ENCODE measurements around the gene IFT27.
"Not testable (repeated sequence)": the region's sequence is repeated elsewhere in the genome, so short reads cannot be mapped to it uniquely, and the experiment has no call there.

The IFT27 gene

DNA sequence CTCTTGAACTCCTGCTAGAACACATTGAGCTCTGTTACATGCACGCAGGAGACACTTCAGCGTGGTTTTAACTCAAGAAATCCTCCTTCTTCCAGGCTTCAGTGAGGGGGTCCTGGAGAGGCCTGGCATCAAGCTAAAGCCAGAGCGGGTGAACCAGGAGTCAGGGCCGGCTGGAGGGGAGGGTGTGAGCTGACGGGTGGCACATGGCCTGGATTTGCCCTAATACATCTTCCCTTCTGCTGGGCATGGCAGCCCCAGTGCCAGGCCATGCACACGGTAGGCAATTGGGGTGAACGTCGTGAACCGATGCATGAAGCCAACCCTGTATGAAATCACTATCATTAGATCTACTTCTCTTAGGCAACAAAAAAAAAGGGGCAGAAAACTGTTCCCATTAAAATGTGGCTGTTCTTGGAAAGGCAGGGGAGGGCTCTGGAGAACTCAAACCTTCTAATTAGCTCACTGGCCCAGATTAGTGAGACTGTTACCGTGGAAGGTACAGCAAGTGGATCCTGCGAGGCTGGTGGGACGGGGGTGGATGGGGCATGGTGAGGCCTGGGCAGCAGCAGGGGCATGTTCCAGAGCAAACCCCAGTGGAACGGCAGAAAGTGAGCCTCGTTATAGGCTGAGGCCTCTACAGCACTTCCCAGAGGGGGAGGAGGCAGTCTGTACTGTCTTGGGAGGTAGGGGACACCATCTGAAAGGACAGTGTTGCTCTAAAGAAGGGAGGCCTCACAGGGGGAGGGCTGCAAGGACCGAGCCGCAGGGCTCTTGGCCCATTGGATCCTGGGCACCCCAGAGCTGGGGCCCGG, 10.6 kb downstream of the IFT27 start:
- no peak for DNase-seq (ENCODE audit: low spot score)

DNA sequence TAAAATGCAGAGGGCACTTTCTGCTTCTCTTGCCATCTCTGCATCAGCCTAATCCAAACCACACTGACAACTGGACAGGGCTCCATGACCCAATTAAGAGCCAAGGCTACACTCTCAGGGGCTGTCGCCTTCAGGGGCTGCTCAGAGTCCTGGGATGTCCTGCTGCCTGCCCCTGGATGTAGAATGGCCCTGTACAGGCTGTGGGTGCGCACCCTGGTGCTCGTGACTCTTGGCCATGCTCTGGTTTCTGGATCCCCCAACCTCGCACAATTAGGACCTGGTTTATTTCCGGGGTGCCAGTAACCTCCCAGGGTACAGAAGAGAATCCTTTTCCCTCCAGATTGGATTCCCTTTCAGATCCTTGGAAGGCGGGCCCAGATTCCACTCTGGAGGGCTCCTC, 11.3 kb downstream of the IFT27 start:
- DNase-seq (ENCODE audit: low spot score): no peak

DNA sequence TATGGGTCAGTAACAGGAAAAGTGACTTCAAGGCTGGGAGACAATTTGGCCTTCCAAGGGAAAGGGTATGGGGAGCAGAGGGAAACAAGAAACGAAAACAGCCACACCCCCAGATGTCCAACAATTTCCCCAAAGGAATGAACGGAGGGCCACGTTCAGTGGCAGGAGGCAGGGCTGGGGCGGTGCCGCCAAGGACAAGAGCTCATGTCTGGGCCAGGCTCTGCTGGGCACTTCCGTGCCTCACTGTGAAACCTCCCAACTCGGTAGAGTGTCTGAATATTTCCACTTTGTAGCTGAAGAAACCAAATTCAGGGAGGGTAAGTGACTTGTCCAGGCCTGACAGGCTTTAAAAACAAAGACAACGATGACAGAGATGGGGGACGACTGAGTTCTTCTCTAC, 11.9 kb downstream of the IFT27 start:
- no peak for DNase-seq (ENCODE audit: low spot score)

DNA sequence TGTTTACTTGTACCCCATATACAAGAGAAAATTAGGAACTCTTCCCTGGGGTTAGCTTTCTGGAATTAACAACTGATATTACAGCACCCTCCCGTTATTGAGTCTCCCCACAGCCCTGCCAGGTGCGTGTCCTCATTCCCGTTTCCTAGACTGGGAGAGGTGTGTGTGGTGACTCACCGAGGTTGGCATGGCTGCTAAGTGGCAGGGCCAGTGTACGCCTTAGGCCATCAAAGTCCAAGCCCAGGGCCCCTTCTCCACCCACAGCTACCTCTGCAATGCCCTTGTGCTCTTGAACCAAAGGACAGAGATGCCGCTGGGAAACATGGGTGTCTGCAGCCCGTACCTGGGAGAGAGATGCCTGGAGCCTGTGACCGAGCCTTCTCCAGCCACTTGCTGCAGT, 12.3 kb downstream of the IFT27 start:
- DNase-seq (ENCODE audit: low spot score): no peak

DNA sequence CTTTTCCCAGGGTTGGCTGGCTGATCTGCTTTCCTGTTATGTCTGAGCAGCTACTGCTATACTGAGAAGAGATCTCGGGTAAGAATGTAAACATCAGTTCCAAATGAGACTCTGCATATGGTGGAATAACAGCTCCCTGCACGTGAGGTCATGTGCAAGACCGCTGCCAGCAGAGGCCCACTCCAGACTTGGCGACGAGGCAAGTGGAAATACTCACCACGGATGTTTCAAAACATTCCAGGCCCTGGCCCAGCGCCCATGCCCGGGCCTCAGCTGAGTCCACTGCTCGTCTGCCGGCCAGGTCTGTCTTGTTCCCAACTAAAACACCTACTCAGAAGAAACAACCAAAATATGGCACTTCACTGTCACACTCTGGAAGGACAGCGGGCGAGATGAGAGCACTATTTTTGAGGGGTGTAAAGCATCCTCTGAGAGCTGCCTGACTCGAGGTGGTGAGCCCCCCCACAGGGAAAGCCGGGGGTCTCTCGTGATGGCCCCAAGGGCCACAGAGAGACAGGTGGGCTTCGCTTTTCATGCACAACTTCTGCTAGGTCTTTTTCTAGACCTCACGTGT, 13.1 kb downstream of the IFT27 start:
- DNase-seq (ENCODE audit: low spot score): no peak

DNA sequence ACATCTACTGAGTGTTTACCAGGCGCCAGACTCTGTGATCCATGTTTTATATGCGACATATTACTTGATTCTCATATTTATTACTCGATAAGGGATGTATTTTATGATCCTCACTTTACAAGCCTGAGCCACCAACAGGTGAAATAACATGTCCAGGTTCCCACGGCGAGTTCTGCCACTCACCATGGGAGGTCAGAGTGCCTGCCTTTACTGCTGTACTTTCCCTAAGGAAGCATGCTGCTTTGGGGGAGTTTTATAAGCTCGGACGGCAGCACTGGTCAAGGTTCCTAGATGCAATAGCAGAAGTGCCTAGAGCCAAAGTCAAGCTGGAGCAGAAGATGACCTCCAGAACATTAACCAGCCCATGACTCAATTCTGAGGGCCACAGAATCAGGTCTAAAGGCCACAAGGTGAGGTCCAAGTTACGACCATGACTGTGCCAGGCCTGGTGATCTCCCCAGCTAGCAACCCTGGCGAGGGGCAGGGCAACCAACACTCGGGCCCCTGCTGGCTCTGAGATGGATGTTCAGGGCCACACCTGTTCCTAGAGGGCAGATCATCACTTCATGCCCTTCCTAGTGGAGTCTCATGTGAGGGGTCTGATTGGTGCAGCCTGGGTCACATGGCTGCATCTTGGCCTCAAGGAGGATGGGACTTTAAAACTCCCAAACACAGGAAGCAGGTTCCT, 14.2 kb downstream of the IFT27 start:
- DNase-seq (ENCODE audit: low spot score): no peak

DNA sequence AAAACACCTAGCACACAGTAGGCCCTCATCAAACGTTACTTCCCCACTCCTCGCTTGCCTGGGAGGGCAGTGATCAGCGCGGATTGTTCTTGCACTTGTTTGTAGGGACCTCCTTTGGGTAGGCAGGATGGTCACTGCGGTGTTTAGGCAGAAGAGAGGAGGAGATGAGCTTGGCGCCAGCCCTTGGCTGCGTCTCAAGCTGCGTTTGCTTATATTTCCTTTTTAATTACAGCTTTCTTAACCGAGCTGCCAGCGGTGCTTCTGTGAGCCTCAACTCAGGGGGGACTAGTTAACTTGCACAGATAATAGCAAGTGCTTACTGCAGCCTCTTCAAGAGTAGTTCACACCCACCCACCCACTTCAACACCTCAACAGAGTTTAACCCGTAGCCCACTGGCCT, 15.1 kb downstream of the IFT27 start:
- DNase-seq (ENCODE audit: low spot score): no peak

DNA sequence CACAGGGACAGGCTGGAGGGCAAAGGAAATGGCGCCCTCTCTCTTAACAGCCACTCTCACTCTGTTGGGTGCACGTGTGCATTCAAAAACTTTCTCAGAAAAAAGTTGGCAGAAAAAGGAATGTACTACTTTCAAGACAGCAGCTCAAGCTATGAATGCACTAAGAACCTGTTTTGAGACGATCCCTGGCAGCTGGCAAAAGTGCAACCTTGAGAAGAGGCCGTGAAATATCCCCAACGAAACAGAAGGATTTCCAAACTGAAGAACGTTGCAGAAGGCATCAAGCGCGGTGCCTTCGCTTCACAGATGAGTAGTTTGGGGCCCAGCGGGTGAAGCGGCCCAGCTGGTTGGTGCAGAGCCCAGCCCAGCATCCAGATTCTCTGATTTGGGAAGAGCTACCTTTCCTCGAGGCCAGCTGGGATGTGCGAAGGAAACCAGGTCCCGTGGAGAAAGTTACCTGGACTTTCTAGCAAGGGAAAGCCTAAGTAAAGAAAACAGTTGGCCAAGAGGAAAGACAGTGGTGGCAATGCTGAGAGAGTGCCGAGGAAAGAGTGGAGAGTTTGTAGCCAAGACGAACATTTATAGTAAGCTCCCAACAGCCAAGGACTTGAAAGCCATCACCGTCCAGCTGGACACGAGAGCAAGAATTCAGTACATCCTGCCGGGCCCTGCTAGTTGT, 16.3 kb downstream of the IFT27 start:
- no peak for DNase-seq (ENCODE audit: low spot score)

DNA sequence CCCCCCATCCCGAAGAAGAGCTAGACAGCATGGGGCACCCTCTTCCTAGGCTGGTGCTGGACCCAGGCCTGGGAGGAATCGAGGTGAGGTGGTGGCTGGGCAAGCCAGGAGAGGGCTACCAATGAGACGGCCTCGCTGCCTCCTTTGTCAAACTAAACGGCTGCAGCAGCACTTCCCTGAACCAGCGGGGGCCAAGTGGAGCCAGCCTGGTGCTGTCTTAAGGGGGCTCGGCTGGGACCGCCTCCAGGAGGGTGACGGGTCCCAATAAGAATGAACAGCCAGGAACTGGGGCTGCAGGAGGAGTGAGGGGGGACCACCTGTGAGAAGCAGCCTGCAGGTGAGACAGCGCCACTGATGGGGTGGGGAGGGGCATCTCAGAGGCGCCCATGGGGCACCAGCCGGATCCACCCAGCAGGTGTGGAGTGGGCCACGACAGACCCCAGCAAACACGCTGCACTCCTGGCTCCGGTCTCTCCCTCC, 17.1 kb downstream of the IFT27 start:
- DNase-seq (ENCODE audit: low spot score): no peak

DNA sequence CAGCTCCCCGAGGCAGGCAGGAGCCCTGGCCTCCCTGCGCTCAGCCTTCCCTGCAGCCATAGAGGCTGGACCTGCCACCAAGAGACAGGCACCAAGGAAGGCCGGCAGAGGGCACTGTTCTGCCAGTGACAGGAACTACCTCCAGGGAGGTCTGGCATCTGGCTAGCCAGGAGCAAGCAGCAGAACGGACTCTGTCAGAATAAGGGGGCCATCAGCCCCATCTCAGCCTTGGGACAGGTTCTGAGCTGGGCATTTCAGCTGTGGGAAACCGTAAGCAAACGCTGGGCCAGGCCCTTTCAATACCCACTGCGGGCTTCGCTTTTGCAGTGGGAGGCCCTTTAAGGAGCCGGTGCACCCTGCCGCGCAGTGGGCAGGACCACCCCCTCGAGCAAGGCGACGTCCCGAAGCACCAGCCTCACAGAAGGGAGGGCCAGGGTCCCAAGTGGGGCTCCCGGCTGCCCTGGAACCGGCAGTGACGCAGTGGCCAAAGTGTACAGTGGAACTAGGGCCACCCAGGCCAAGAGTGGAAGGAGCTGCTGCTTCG, 18.2 kb downstream of the IFT27 start:
- peak; percentile 80 for DNase-seq (ENCODE audit: low spot score)

DNA sequence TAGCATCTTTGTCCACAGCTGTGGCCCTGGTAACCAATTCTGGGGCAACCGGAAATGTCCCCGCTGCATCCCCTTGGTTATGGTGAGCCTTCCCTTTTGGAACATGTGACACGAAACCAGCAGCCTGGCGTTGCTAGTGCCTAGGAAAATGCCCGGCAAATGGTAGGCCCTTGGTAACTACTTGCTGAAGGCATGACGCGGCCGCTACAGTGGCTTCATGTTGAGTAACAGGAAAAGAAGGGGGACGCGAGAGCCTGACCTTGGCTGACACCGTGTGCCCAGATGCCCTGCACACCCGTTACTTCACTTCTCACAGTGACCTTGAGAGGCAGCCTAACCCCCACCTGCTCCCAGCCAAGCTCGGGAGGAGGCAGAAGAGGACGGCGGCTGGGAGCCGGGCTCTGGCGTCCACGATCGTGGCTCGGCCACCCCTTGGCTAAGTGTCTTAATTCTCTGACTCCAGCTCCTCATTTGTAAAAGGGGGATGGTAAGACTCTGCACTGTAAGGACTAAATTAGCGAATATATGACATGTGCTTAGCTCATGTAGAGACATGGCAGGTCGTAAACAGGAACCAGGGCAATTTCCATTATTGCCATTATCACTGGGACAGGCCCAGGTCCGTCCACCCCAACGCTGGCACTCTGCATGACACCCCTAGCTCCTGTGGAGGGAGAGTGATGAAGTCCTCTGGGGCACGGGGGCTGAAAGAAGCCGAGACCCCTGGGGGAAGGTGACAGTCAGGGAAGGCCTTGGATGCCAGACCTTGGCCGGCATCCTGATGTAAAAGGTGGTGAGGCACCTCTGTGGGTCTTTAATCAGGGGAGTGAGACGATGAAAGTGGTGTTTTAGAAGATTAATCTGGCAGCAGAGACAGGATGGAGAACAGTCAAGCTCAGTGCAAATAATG, 18.9 kb downstream of the IFT27 start:
- DNase-seq (ENCODE audit: low spot score): no peak

DNA sequence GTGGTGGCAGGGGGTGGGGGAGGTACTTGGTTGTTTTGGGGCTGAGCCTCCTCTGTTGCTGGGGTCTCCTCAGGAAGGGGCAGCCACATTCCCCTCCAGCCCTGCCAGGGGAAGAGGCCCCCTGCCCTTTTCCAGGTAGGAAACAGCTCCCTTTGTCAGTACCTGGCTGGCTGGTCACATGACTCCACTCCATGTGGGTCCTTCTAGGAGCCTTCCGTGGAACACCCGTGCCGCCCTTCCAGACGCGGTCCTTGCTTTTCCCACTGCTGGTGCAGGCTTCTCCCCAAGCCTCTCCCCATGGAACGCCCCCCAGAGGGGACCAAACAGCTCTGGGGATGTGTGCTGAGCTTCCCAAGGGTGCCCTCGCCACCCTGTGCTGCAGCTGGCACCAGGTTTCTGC, 19.9 kb downstream of the IFT27 start:
- DNase-seq (ENCODE audit: low spot score): no peak

DNA sequence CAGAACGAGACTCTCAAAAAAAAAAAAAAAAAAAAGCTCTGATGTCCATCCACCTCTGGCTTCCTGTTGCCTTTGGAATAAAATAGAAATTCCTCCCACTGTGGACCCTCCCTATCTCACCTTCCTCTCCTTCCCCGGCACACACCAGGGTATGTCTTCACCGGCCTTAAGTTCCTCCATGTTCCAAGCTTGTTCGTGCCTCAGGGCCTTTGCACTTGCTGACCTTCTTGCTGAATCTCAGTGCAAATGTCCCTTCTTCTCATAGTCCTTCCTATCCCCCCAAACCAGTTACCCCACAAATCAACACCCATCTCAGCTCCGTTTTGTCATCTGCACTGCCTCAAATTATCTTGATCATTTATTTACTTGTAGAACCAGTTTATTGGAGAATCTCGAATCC, 20.6 kb downstream of the IFT27 start:
- DNase-seq (ENCODE audit: low spot score): no peak

DNA sequence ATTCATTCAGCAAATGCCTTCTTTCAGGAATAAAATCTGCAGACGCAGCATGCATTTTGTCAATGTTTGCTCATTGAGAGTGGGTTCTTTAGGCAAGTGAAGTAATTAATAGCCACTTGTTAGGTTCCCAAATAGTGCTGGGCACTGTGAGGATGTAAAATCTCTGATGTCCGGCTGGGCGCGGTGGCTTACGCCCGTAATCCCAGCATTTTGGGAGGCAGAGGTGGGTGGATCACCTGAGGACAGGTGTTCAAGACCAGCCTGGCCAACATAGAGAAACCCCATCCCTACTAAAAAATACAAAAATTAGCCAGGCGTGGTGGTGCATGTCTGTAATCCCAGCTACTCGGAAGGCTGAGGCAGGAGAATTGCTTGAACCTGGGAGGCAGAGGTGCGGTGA, 21.0 kb downstream of the IFT27 start:
- not testable (repeated sequence) for DNase-seq (ENCODE audit: low spot score)

DNA sequence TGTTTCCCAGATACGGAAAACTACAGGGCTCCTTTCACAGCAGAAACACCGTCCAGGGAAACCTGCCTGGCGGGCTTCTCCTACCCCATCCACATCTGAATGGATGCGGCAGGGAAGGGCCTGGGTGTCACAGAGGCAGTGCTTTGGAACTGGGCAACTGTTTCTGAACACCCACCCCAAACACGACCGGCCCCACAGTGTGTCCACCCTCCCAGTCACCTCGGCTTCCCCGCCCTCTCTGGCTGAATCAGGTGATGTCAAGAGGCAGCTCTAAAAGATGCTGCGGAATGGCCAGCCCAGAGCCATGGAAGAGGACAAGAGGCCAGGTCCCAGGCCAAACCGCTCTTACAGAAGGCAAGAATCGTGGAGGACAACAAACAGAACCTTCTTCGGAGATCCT, 22.0 kb downstream of the IFT27 start:
- no peak for DNase-seq (ENCODE audit: low spot score)

DNA sequence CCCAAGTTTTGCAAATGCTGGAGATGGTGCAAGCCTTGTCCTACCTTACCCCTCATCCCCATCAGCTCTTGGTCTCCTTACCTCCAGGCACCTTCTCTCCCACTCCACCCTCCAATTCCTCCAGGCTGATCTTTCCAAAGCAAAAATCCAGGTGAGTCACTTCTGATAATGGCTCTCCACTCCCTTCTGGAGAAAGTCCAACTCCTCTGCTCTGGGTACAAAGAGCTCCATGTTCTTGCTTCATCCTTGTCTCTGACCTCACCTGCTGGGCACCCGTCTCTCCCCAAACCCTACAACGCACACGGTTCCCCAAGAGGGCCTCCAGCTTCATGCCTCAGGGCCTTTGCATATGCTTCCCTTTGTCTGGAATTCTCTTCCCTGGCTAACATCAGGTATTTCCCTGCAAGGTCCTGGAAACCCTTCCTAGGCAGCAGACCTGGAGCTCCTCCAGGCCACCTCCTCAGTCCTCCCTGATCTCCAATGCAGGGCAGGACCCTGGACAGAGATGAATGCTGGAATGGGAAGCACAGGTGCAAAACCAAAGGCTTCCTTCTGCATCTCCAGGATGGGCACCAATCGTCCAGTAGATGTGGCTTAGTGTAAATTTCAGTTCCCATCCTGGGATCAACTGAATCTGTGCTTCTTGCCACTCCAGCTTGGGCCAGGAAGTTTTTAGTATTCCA, 22.7 kb downstream of the IFT27 start:
- no peak for DNase-seq (ENCODE audit: low spot score)

DNA sequence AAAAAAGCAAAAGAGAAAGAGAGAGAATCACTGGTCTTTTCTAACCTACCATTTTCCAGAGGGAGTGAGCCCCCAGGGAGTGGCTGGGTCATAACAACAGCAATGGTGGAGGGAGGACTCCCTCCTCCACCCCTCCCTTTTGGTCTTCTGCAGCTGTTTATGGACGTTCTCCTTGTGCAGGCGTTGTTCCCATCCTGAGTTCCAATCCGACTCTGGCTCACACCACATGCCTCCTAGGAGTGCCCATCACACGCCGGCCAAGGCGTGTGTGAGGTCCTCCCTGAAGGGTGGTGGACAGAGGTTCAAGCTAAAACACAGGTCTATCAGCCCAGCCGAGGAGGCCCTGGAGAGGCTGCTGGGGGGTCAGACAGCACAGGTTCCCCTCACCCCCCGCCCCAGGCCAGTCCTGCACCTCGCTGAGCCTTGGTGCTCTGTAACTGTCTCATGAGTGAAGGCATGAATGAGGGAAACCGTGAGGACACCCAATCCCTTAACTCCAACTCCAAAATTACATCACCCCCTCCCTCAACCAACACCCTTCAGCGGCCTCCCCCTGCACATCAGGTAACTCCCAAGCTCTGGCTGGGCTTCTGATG, 29.4 kb downstream of the IFT27 start:
- DNase-seq (ENCODE audit: low spot score): no peak

DNA sequence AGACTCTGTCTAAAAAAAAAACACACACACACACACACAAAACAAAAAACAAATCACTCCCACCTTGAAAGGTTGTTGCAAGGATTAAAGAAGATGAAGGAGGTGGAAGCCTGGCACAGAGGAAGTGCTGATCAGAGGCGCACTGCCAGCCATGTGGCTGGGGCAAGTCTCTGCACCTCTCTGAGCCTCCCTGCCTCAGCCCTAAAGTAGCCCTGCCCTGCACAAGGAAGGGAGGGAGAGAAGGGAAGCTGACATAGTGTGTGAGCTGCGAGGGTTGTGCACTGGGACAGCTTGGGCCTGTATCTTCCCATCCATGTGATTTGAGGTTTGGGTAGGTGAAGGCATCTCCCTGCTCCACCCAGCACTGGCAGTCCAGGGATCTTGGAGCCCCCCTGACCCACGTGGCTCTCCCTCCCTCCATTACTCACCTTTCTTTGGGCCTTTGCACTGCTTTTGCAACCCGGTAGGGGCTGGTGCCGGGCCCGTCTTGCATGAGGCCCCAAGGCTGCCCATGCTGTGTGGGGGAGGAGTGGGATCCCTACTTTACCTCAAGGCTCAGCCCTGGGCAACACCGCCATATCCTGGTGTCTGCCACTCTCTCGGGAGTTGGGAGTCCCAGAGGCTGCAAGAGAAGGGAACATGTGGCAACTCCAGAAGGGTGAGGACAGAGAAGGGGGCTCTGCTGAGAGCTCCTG, 30.5 kb downstream of the IFT27 start:
- no peak for DNase-seq (ENCODE audit: low spot score)

DNA sequence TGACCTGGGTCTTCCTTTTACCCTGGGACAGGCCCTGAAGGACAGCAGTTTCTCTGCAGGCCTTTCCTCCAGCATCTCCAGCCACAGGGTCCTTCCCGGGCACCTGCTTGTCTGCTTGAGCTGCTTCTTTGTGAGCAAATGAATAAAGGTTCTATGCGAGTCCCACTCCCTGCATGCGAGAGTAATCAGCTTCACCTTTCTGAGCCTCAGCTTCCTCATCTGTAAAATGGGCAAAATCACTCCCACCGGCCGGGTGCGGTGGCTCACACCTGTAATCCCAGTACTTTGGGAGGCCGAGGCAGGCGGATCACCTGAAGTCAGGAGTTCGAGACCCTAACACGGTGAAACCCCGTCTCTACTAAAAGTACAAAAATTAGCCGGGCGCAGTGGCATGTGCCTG, 31.1 kb downstream of the IFT27 start:
- no peak for DNase-seq (ENCODE audit: low spot score)

DNA sequence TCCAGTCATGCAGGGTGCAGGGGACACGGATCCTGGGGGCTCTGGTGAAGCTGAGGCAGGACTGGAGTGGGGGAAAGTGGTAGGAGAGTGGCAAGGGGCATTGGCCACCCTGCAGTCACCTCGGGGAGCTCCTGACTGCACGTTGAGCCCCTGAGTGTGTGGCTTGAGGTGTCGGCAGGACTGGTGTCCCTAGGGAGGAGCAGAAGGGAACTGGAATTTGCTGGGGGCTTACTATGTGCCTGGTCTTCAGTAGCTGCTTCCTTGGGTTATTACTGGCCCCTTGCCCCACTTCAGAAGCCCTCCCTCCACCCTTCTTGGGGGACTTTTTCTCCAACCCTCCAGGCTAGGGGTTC, 31.5 kb downstream of the IFT27 start:
- no peak for DNase-seq (ENCODE audit: low spot score)

Measured in Ammon's horn (tissue), 1 donor.